Activated T-helper 1 cell treated with Interleukin-2 at 50 U/mL for 16 hours (primary cell): ENCODE measurements around the gene TTC5.
"Not testable (repeated sequence)": the region's sequence is repeated elsewhere in the genome, so short reads cannot be mapped to it uniquely, and the experiment has no call there.

Source experiments
- DNase-seq: peaks from one replicate; pipeline ENCODE4 v3.0.0-alpha.2; 2020; ENCODE audit warnings: low read depth

Gene TTC5

DNA sequence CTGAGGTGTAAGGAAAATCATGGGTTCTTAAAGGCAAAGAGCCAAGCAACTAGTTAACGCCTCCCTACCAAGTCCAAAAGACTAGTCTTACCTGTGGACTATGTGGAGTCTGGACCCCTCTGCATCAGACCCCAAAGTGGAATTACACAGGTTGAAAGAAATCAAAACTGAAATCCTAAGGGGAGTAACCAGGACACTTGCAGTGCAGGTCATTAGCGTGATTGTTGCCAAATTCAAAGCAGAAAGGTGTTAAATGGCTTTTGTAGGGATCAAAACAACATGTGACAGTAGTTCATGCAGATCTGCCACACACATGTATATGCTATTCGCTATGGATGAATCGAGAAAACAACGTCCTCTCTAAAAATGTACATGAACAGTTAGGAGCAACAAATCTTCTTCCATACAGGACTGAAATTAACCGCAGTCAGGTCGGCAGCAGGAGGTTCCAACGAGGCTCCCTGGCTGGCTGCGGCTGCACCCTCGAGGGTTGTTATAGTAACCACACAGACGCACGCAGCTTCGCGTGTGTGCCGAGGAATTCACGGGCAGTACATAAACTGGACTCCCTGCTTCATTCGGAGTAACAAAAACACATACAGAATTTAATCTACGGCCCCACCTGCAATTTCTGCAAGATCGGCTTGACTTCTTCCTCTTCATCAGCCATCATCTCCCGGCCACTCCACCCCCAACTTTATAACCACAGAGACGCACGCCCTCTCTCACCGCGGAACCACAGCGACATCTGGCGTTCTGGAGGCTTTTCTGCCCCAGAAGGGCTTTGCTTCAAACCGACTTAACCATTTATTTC lies at the start of gene TTC5:
TSS of gene TTC5 (minus strand) at position 687 of the 814 bp plus-strand sequence. CDS start at position 673, 14 bp downstream.
- DNase-seq, result peak; percentile 82

GRCh38 chr14:20350860-20351259 lies 45.1 kb upstream of the TTC5 start:
- no peak for DNase-seq

DNA sequence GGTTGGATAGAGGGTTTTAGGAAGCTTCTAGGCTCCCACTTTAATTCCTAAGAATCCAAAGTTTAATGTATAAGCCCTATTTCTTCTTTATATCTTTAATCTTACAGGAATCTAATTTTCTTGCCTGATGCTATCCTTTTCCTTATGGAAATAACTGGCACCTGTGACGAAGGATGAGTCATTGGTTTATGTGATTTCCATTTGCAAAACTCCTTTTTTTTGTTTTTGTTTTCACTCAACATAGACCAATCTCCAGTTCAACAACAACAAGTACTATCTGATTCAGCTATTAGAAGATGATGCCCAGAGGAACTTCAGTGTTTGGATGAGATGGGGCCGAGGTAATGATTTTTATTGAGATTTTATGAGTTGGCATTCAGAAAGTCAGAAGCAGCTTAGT lies 44.5 kb upstream of the TTC5 start:
- no peak for DNase-seq

DNA sequence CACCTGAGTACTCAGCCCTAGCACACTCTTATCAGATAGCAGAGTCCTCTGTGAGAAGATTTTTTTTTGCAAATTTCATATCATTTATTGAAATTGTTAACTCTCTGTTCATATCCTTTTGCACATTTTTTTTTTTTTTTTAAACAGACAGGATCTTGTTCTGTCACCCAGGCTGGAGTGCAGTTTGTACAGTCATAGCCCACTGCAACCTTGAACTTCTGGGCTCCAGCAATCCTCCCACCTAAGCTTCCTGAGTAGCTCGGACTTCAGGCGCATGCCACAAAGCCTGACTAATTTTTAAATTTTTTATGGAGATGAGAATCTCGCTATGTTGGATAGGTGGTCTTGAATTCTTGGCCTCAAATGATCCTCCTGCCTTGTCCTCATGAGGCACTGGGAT lies 42.0 kb upstream of the TTC5 start:
- DNase-seq, result no peak

- DNase-seq, result no peak
Observed at GRCh38 chr14:20346713-20347112, 41.0 kb upstream of the TTC5 start.

DNA sequence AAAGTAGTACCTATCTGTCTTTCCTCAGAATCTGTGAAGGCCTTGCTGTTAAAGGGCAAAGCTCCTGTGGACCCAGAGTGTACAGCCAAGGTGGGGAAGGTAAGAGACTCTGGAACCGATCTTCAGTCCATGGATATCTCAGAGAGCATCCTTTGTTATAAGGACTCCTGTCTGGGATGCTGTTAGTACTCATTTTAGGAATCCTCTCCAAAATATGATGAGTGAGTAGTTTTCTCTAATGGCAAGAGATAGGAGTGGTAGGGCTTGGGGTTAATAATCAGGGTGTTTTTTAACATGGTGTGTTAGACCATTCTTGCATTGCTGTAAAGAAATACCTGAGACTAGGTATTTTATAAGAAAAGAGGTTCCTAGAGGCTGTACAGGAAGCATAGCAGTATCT lies 39.6 kb upstream of the TTC5 start:
- no peak for DNase-seq

DNA sequence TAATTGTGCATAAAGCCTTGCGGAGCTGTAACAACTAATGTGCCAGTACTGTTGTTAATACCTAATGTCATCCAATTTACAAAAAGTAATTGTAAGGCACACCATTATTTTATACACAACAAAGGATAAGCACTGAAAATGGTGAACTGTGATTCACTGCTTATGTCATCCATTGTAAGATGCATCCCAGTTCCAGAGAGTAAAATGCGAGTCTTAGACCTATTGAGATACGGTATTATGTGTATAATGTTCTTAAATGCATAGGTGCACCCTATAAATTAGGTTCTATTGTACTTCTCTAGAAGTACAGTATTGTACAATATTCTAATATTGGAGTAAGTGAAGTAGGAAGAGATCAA lies 38.1 kb upstream of the TTC5 start:
- DNase-seq, result no peak

GRCh38 chr14:20343092-20343861 lies 37.5 kb upstream of the TTC5 start, which contains the start of gene PARP2:
Gene PARP2 (plus strand): TSS chr14:20343635. CDS start chr14:20343642, 7 bp downstream.
- DNase-seq, result peak; percentile 79

GRCh38 chr14:20341646-20342045 lies 35.9 kb upstream of the TTC5 start:
- no peak for DNase-seq

DNA sequence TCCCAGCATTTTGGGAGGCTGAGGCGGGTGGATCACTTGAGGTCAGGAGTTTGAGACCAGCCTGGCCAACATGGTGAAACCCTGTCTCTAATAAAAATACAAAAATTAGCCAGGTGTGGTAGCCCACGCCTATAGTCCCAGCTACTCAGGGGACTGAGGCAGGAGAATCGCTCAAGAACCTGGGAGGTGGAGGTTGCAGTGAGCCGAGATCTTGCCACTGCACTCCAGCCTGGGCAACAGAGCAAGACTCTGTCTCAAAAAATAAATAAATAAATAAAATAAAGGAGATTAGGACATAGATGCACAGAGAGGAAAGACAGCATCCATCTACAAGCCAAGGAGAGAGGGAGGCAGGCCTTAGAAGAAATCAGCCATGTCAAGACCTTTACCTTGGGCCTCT lies 35.3 kb upstream of the TTC5 start:
- not testable (repeated sequence) for DNase-seq

- DNase-seq, result no peak
Observed at GRCh38 chr14:20334017-20334416, 28.3 kb upstream of the TTC5 start.

DNA sequence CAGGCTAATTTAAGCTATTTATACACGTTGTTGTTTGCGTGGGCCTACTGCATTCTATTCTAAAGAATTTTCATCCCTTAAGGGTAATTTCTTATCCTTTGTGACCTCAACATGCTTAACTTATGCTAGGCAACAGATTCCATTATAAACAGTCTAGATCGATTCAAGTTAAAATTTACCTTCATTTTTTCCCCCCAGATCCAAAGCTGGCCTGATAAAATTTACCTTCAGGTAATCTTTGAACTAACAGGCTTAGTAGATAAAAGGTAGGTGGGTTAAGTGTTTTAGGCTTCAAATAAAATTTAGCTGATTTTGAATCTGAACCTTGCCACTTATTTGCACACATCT lies 27.7 kb upstream of the TTC5 start:
- no peak for DNase-seq

DNA sequence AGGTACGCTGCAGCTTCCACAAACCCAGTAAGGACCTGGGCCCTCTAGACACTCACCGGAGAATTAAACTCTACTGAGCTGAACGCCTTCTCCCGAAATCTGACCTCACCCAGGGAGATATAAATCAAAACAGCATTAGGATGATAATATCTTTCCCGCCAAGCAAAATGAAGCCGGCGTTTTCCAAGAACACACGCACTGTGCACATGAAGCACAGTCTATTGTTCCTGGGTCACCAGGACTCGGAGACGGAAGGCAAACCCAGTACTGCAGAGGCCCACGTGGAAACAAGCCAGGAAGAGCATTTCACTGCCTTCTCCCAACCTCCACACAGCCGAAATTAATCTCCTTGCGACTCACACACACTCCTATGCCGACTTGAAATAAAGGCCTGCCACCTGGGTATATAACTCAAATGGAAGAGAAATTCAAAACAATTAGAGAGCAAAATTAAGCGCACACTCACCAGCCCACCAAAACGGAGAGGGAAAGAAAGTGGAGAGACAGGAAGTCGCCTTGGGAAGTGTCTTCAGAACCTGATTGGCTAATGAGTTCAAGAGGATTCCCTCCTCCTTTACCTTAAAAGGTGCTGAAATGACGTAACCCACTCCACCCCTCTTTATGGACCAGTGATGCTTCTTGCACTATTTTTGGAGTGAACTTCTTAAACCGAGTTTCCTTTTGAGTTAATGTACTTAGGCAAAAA lies 27.2 kb upstream of the TTC5 start, which contains the start of gene CCNB1IP1:
TSS of gene CCNB1IP1 (minus strand) at position 492 of the 706 bp plus-strand sequence. CDS start 16,756 bp downstream, outside the sequence.
- peak; percentile 4 for DNase-seq

GRCh38 chr14:20332431-20332787 lies 26.7 kb upstream of the TTC5 start:
- no peak for DNase-seq

- no peak for DNase-seq
Observed at GRCh38 chr14:20331053-20331613, 25.4 kb upstream of the TTC5 start.

DNA sequence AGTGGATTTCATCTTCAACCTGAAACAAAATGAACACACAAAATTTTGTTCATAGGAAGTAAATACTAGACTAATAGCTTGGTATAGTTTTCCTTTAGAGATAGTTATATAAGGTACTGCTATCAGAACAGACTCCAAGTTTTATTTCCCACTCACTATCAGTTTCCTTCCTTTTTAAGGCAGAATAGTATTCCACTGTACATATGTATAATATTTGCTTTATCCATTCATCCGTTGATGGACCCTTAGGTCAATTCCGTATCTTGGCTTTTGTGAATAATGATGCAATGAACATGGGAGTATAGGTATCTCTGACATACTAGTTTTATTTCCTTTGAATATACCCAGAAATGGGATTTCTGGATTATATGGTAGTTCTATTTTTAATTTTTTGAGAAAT lies 23.6 kb upstream of the TTC5 start:
- DNase-seq, result no peak

GRCh38 chr14:20328705-20329104 lies 23.0 kb upstream of the TTC5 start:
- no peak for DNase-seq

- no peak for DNase-seq
Observed at GRCh38 chr14:20327005-20327869, 21.5 kb upstream of the TTC5 start.

DNA sequence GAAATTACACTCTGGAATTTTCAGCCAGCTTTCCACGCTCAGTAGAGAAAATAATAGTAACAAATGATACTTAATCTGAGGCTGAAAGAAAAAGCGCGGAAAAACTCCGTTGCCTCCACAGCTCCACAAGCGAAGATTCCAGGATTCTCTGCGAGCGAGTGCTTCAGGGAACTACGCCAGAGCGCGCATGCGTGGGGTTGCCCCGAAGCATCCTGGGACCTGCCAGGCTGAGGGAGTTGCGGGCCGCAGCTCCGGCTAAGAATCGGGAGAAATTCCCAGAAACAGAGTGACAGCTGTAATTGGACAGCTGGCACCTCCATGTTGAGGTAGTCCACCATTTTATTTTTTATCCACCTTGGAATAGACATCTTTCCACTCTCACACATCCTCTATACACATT lies 12.0 kb upstream of the TTC5 start:
- DNase-seq, result no peak

GRCh38 chr14:20314026-20314425 lies 8.3 kb upstream of the TTC5 start:
- no peak for DNase-seq

DNA sequence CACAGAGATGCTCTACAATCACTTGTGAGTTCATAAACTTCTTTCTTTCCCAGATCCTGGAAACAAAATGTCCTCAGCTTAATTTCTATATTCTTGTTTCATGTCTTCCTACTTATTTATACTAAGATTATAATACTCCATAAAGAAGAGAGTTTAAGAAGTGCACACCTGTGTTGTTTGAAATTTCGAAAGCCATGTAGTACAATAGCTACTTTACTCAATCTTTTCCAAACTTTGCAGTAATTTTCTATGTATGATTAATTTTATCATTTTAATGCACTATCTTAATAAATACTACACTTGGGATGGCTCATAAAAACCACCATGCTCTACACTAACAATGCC lies 300 bp upstream of the TTC5 start:
- no peak for DNase-seq
